Measurements from ENCODE around the gene SOX6. TPM values are rescaled to one million over a fixed set of nuclear protein-coding genes. Genes with fewer than 3 reads are reported as not detected.

The SOX6 gene
- total RNA-seq, 1 experiment from 2014 or later: 5.1 TPM

- POLR2A ChIA-PET (ENCODE audit: unreplicated experiment): no interaction called here
- CTCF ChIA-PET: no interaction called here
Measured at GRCh38 chr11:16110886-16111285, 245.5 kb downstream of the SOX6 start.

DNA sequence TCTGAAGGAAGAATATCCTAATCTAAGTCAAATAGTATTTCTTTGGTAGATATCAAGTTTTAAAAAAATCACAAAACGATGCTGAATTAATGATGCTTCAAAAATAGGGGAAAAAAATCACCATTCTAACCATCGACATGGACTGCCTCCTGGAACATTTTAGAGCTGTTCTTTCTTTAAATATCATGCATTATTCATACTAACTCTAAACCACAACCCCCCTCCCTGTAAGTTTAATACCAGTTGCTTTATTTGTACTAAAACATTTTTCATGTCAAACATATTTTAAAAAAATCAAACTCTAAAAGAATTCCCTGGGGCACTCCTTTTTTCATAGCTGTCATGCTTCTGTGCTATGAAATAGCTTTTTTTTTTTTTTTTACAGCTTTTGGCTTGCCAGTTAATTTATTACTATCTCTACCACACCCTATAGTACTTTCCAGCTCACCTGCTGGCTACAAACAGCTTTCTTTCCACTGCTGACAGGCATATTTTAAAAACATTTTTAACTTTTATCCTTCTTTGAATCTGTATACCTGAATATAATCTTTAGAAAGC is 256.9 kb downstream of the SOX6 start:
- no peaks in the 10 kb centered on the region for H3K36me3 ChIP-seq (ENCODE audit: low read depth)
- no TSS peak for BruUV-seq (replicated peaks)
- H3K79me2 ChIP-seq (ENCODE audit: low read depth): no peaks in the 10 kb centered on the region
- H3K4me3 ChIP-seq: no peak overlapping the region
- no peaks in the 10 kb centered on the region for H3K9me2 ChIP-seq (ENCODE audit: insufficient read depth)
- POLR2A ChIA-PET (ENCODE audit: unreplicated experiment): interaction anchor here (0.6 kb wide), 1 partner anchor 9 kb away, joined by 6 read pairs; no protein-coding TSS in a partner anchor
- no peak overlapping the region for H3K27ac ChIP-seq
- H4K20me1 ChIP-seq (ENCODE audit: insufficient read depth): no peaks in the 10 kb centered on the region
- CTCF ChIA-PET: no interaction called here
- no peak for DNase-seq
- no peak overlapping the region for H2AFZ ChIP-seq
- H3K27me3 ChIP-seq (ENCODE audit: insufficient read depth, low read depth): no peaks in the 10 kb centered on the region
- 0 out of 2 replicates have a peak, but pooled peaks cover 4% of the 10 kb centered on the region for H3K4me1 ChIP-seq (replicated peaks; ENCODE audit: insufficient read depth)
- no peaks in the 10 kb centered on the region for H3F3A ChIP-seq (ENCODE audit: insufficient read depth, low read depth)
- H3K9me3 ChIP-seq (ENCODE audit: insufficient read depth, low read depth): no peaks in the 10 kb centered on the region
- intact Hi-C loops (cut with micrococcal nuclease; ENCODE audit: unreplicated experiment): no loop called here
- no peak for TF ChIP-seq EZH2 (IDR thresholded peaks at IDR 0.05; ENCODE audit: low read depth)
- TF ChIP-seq, protein P1, sequence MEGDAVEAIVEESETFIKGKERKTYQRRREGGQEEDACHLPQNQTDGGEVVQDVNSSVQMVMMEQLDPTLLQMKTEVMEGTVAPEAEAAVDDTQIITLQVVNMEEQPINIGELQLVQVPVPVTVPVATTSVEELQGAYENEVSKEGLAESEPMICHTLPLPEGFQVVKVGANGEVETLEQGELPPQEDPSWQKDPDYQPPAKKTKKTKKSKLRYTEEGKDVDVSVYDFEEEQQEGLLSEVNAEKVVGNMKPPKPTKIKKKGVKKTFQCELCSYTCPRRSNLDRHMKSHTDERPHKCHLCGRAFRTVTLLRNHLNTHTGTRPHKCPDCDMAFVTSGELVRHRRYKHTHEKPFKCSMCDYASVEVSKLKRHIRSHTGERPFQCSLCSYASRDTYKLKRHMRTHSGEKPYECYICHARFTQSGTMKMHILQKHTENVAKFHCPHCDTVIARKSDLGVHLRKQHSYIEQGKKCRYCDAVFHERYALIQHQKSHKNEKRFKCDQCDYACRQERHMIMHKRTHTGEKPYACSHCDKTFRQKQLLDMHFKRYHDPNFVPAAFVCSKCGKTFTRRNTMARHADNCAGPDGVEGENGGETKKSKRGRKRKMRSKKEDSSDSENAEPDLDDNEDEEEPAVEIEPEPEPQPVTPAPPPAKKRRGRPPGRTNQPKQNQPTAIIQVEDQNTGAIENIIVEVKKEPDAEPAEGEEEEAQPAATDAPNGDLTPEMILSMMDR (conservative IDR thresholded peaks at IDR 0.05): no peak
- no peak overlapping the region for H3K4me2 ChIP-seq

More at GRCh38 chr11:16110886-16111285, 245.5 kb downstream of the SOX6 start:
- BruUV-seq (replicated peaks): no TSS peak
- no peak for TF ChIP-seq EZH2 (IDR thresholded peaks at IDR 0.05; ENCODE audit: low read depth)
- TF ChIP-seq, protein P1 (conservative IDR thresholded peaks at IDR 0.05): no peak
- DNase-seq: no peak
- no peak overlapping the region for H2AFZ ChIP-seq
- H3K27me3 ChIP-seq (ENCODE audit: insufficient read depth, low read depth): no peaks in the 10 kb centered on the region
- H3K4me1 ChIP-seq (replicated peaks; ENCODE audit: insufficient read depth): no peaks in the 10 kb centered on the region
- H3K4me3 ChIP-seq: no peak overlapping the region
- no peaks in the 10 kb centered on the region for H3K9me2 ChIP-seq (ENCODE audit: insufficient read depth)
- H3F3A ChIP-seq (ENCODE audit: insufficient read depth, low read depth): no peaks in the 10 kb centered on the region
- no peaks in the 10 kb centered on the region for H3K9me3 ChIP-seq (ENCODE audit: insufficient read depth, low read depth)
- intact Hi-C loops (cut with micrococcal nuclease; ENCODE audit: unreplicated experiment): no loop called here
- no peaks in the 10 kb centered on the region for H4K20me1 ChIP-seq (ENCODE audit: insufficient read depth)
- no peaks in the 10 kb centered on the region for H3K36me3 ChIP-seq (ENCODE audit: low read depth)
- H3K4me2 ChIP-seq: no peak overlapping the region
- no peak overlapping the region for H3K27ac ChIP-seq
- H3K79me2 ChIP-seq (ENCODE audit: low read depth): no peaks in the 10 kb centered on the region

- no peak overlapping the region for H3K4me2 ChIP-seq
- H3K36me3 ChIP-seq (ENCODE audit: low read depth): no peaks in the 10 kb centered on the region
- no peak overlapping the region for H2AFZ ChIP-seq
- ChIA-PET CTCF (interaction anchor here (0.7 kb wide), 1 partner anchor 515 kb away, joined by 3 read pairs; no protein-coding TSS in a partner anchor), POLR2A (ENCODE audit: unreplicated experiment) (no interaction called here)
- intact Hi-C loops (cut with micrococcal nuclease; ENCODE audit: unreplicated experiment): no loop called here
- no peaks in the 10 kb centered on the region for H3K9me3 ChIP-seq (ENCODE audit: insufficient read depth, low read depth)
- no peaks in the 10 kb centered on the region for H3K9me2 ChIP-seq (ENCODE audit: insufficient read depth)
- no peak for DNase-seq
- H3K4me3 ChIP-seq: no peak overlapping the region
- no peaks in the 10 kb centered on the region for H3F3A ChIP-seq (ENCODE audit: insufficient read depth, low read depth)
- H3K4me1 ChIP-seq (replicated peaks; ENCODE audit: insufficient read depth): 0 out of 2 replicates have a peak, but pooled peaks cover 4% of the 10 kb centered on the region
- H4K20me1 ChIP-seq (ENCODE audit: insufficient read depth): no peaks in the 10 kb centered on the region
- BruUV-seq (replicated peaks): no TSS peak
- H3K27ac ChIP-seq: no peak overlapping the region
- TF ChIP-seq, protein P1 (conservative IDR thresholded peaks at IDR 0.05): no peak
- no peak for TF ChIP-seq EZH2 (IDR thresholded peaks at IDR 0.05; ENCODE audit: low read depth)
- no peaks in the 10 kb centered on the region for H3K79me2 ChIP-seq (ENCODE audit: low read depth)
- H3K27me3 ChIP-seq (ENCODE audit: insufficient read depth, low read depth): no peaks in the 10 kb centered on the region
Measured at GRCh38 chr11:16098526-16099205, 257.7 kb downstream of the SOX6 start.
